Frontal cortex (tissue), 4 donors: Measurements from ENCODE around the gene HM13. TPM values are rescaled to one million over a fixed set of nuclear protein-coding genes. Genes with fewer than 3 reads are reported as not detected.
A peak's percentile ranks its signal among the peaks of the same experiment; 100 is the strongest.
"Not testable (repeated sequence)": the region's sequence is repeated elsewhere in the genome, so short reads cannot be mapped to it uniquely, and the experiment has no call there.

Source experiments
- DNase-seq, 2 donors: peaks; one replicate each; pipeline ENCODE4 v3.0.0; 2012; ENCODE audit warnings: low spot score in 2 of 2
- FAIRE-seq: peaks from 2 replicates; lab custom pipeline; 2012; peaks lifted over from hg19 to GRCh38; lab: Jason Lieb, UNC
- total RNA-seq: library from RNA; depleted of rRNA; stranded (reverse); fragments of >200 nt; gene quantifications from one replicate; pipeline ENCODE4 v1.2.3, GENCODE V29; 2014
- donor health status: control.
- donor health status: control.
- donor health status: control.

HM13 gene
- total RNA-seq, 1 donor from 2014 or later, result 26.1 TPM

DNA sequence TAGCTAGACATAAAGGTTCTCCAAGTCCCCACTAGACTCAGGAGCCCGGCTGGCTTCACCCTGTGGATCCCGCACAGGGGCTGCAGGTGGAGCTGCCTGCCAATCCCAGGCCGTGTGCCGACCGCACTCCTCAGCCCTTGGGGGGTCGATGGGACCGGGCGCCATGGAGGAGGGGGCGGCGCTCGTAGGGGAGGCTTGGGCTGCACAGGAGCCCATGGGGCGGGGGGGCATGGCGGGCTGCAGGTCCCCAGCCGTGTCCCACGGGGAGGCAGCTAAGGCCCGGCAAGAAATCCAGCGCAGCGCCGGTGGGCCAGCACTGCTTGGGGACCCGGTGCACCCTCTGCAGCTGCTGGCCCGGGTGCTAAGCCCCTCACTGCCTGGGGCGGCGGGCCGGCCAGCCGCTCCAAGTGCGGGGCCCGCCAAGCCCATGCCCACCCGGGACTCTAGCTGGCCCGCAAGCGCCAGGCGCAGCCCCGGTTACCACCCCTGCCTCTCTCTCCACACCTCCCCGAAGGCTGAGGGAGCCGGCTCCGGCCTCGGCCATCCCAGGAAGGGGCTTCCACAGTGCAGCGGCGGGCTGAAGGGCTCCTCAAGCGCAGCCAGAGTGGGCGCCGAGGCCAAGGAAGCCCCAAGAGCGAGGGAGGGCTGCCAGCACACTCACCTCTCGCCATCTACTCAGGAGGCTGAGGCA lies 64.4 kb downstream of the HM13 start:
- no peak for FAIRE-seq
- DNase-seq, result no peak

DNA sequence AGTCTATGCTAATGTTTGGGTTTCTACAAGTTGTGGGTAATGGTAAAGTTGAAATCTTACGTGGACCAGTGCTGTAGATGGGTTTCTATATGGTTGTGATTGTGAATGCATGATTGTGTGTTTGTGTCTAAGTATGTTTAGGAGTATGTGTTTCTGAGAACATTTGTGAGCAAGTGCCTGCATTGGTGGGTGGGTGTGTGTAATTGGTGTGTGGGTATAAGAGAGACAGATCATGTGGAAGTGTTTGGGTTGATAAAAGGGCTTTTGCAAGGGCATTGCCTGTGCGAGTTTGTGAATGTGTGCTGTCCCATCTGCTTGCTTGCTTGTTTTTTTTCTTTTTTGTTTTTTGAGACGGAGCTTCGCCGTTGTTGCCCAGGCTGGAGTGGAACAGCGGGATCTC lies 65.0 kb downstream of the HM13 start:
- no peak for DNase-seq
- FAIRE-seq, result no peak

GRCh38 chr20:31579941-31580651 lies 65.9 kb downstream of the HM13 start:
- DNase-seq, FAIRE-seq: not testable (repeated sequence)

- FAIRE-seq (no peak), DNase-seq (no peak)
These were observed 66.5 kb downstream of the HM13 start for GRCh38 chr20:31580706-31581105.

- FAIRE-seq (no peak), DNase-seq (no peak)
These were observed 67.1 kb downstream of the HM13 start for GRCh38 chr20:31581391-31581790.

- FAIRE-seq, result no peak
These were observed 73.5 kb downstream of the HM13 start for GRCh38 chr20:31587545-31588389.

DNA sequence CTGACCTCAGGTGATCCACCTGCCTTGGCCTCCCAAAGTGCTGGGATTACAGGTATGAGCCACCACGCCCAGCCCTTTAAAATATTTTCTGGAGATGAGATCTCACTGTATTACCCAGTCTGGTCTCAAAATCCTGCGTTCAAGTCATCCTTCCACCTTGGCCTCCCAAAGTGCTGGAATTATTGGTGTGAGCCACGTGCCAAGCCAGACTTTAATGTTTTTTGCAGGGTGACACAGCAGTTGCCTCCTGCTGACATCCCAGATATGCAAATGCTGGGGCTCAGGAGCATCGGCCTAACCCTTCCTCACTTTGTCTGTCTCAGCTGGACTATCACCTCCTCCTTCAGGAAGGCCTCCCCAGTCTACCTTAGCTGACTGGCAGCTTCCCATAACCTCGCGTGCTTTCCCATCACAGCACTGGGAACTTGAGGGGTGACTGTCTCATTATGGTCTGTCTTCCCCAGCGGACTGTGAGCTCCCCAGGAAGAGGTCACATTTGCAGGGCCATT lies 76.5 kb downstream of the HM13 start:
- FAIRE-seq (no peak), DNase-seq (no peak)

More at GRCh38 chr20:31587545-31588389, 73.5 kb downstream of the HM13 start:
- peak; percentile 68 to 72 for DNase-seq

DNA sequence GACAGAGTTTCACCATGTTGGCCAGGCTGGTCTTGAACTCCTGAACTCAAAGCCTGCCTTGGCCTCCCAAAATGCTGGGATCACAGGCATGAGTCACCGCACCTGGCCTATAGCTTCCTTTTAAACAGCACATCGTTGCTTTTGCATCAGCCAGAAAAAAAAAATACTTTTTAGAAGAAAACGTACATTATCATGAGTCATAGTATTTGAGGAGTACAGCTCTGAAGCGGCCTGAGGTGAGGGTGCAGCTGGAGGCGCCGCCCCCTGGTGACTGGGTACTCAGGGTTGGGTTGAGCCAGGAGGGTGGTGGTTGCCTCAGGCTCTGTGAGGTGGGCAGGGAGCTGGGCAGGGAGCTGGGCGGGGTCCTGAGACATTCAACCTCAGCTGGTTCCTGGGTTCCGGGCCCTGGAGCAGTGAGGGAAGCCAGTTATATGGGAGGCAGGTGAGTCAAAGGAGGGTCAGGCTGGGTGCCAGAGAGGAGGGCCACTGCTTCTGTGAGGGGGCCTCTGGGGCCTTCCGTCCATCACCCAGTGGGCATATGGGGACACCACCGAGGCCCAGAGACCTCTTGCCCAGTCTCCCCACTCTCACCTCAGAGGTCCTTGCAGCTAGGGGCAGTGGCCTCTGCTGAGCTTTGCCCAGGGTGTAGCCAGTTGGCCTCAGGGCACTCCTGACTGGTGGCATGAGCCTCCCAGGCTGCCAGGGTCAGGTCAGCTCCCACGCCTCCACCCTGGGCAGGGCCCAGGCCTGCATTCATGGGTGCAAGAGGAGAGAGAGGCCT lies 79.2 kb downstream of the HM13 start:
- no peak for DNase-seq
- FAIRE-seq, result no peak

DNA sequence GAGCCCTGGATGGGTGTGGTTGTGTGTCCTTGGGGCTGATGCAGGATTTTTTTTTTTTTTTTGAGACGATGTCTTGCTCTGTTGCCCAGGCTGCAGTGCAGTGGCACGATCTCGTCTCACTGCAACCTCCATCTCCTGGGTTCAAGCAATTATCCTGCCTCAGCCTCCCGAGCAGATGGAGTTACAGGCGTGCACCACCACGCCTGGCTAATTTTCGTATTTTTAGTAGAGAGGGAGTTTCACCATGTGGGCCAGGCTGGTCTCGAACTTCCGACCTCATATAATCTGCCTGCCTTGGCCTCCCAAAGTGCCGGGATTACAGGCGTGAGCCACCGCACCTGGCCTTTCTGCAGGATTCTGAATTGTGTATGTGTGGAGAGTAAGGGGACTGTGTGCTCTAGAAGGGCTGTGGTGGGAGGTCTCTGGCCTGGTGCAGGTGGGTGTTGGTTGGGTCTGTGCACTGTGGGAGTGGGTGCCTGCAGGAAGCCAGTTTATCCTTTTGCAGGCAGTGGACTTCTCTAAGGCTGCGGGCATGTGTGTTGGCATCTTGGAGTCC lies 79.8 kb downstream of the HM13 start:
- no peak for DNase-seq
- FAIRE-seq, result no peak

GRCh38 chr20:31594558-31595379 lies 80.5 kb downstream of the HM13 start:
- DNase-seq, result no peak
- FAIRE-seq, result no peak

DNA sequence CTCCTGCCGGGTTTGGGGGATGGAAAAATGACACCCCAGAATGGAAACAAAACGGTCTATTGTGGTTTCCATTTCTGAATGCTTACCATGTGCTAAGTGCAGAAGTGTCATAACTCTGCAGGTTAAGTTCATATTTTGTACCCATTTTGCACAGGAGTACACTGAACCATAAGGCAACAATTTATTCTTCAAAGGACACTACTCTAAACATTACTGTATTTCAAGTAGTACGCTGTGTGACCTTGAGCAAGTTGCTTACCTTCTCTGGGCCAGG lies 81.1 kb downstream of the HM13 start:
- no peak for DNase-seq
- no peak for FAIRE-seq

DNA sequence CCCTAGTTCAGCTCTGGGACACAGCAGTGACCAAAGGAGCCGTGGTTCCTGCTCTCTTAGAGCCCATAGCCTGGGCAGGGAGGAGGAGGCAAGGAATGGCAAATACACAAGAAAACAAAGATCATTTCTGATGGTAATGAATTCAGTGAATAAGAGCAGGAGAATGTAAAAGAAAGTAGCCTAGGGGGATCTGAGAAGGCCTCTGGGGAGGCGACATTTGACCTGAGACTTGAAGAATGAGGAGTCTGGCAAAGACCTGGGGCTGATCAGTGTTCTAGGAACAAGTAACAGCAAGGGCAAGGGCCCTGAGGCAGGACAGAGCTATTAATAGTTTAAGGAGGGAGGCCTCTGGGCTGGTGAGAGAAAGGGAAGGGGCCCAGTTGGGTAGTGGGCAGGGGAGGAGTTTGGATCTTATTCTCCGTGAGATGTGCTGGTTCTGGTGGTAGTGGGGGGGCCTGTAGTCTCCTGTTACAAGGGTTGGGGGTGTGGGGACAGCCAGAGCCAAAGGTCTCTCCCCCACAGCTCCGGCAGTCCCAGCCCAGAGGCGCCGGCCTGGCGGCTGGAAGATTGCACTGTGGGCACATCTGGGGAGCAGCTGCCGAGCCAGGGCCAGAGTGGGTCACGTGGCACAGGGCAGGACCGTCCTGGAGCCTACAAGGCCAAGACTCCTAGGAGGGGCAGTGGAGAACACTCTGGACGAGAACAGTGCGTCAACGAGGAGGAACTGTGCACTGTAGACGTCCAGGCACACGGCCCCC lies 81.6 kb downstream of the HM13 start:
- DNase-seq, result no peak
- FAIRE-seq, result no peak

GRCh38 chr20:31596412-31596715 lies 82.1 kb downstream of the HM13 start:
- not testable (repeated sequence) for FAIRE-seq, DNase-seq

- DNase-seq (no peak), FAIRE-seq (no peak)
These were observed 82.7 kb downstream of the HM13 start for GRCh38 chr20:31596831-31597480.

- DNase-seq, result no peak
- FAIRE-seq, result no peak
These were observed 83.2 kb downstream of the HM13 start for GRCh38 chr20:31597481-31597855.

DNA sequence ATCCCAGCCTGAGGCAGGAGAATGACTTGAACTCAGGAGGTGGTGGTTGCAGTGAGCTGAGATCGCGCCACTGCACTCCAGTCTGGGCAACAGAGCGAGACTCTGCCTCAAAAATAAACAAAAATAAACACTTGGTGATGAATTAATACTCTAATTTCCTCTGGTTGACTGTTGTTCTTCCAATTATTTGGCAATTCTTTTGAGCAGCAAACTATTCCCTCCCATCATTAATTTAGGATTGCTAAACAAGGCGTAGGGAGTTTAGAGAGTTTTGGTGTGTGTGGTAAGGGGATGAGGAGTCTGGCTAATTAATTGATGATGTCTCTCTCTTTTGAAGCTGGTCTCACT lies 88.2 kb downstream of the HM13 start:
- DNase-seq, result no peak
- FAIRE-seq, result no peak

GRCh38 chr20:31602779-31603441 lies 88.7 kb downstream of the HM13 start:
- FAIRE-seq (no peak), DNase-seq (no peak)
